ENCODE results near the gene PLA2G4F.
"Not testable (repeated sequence)": the region's sequence is repeated elsewhere in the genome, so short reads cannot be mapped to it uniquely, and the experiment has no call there.

PLA2G4F gene

GRCh38 chr15:42094512-42094963 lies 61.9 kb downstream of the PLA2G4F start, which contains the start of gene PLA2G4D:
PLA2G4D (minus strand) TSS chr15:42094562; CDS start chr15:42094459, 103 bp downstream.
- H3K27ac ChIP-seq (replicated peaks) = no peak within 1 kb of the TSS
- no peak for DNase-seq (ENCODE audit: low read depth in 1 of 2, low spot score in 1 of 2)
- H3K27me3 ChIP-seq (ENCODE audit: insufficient read depth, poor library complexity, severe bottlenecking) = no peaks in the 10 kb centered on the region
- TF ChIP-seq GABPA (IDR thresholded peaks at IDR 0.05; ENCODE audit: low read depth) (no peak), SPI1 (IDR thresholded peaks at IDR 0.05; ENCODE audit: borderline replicate concordance, low read depth) (no peak), REST (IDR thresholded peaks at IDR 0.05; ENCODE audit: insufficient replicate concordance, low read depth) (no peak)
- H3K4me3 ChIP-seq (replicated peaks; ENCODE audit: insufficient read depth, low read length) = no peak within 1 kb of the TSS

GRCh38 chr15:42093966-42094365 lies 62.5 kb downstream of the PLA2G4F start:
- DNase-seq (ENCODE audit: low read depth in 1 of 2, low spot score in 1 of 2) = no peak
- H3K27me3 ChIP-seq (ENCODE audit: insufficient read depth, poor library complexity, severe bottlenecking) = no peaks in the 10 kb centered on the region
- H3K4me3 ChIP-seq (replicated peaks; ENCODE audit: insufficient read depth, low read length) = no peak overlapping the region
- TF ChIP-seq REST (IDR thresholded peaks at IDR 0.05; ENCODE audit: insufficient replicate concordance, low read depth) (no peak), POLR2AphosphoS5 (IDR thresholded peaks at IDR 0.05; ENCODE audit: low read depth) (no peak), CTCF (IDR thresholded peaks at IDR 0.05; ENCODE audit: insufficient read depth, low read length) (no peak), GABPA (IDR thresholded peaks at IDR 0.05; ENCODE audit: low read depth) (no peak), SPI1 (IDR thresholded peaks at IDR 0.05; ENCODE audit: borderline replicate concordance, low read depth) (no peak)
- H3K27ac ChIP-seq (replicated peaks) = no peak overlapping the region

DNA sequence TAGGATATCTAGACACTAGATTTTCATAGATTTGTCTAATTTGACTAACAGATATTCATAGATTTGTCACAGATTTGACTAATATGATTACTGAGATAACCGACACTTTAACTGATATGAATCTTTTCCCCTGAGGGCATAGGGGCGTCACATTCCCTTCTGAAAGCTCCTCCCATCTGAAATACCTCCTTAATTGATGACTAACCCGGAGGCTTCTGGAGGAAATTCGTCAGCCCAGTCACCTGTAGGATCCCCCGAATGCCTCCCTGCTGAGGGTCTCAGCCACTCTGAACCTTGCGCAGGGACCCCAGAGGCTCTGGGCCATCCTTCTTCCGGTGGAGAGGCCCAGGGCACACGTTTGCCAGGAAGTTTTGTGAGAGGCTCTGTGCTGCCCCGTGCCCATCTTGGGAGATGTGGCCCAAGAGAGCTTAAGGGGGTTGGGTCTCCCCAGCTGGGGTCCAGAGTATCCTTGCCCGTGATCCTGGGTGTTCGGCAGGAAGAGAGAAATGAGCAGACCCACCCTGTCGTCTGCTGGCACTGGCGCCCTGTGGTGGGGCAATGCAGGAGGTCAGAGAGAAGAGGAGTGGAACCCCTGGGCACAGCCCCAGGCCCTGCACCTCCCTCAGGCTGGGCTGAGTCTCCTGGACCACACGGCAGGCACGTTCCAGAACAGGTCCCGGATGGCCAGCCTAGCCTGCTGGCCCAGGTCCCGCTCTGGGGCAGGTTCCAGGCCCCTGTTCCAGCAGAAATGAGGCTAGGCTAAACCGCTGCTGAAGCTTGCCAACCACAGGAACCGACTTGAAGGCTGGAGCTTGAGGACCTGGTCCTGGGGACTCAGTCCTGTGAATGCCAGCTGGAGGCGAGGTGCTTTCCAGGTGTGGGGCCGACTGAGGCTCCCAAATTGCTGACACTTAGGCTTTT lies 63.8 kb downstream of the PLA2G4F start:
- Histone ChIP-seq H3K27ac (replicated peaks) (no peak overlapping the region), H3K4me3 (replicated peaks; ENCODE audit: insufficient read depth, low read length) (no peak overlapping the region), H3K27me3 (ENCODE audit: insufficient read depth, poor library complexity, severe bottlenecking) (no peaks in the 10 kb centered on the region)
- TF ChIP-seq SPI1 (IDR thresholded peaks at IDR 0.05; ENCODE audit: borderline replicate concordance, low read depth) = no peak
- no peak for TF ChIP-seq POLR2AphosphoS5 (IDR thresholded peaks at IDR 0.05; ENCODE audit: low read depth)
- no peak for TF ChIP-seq REST (IDR thresholded peaks at IDR 0.05; ENCODE audit: insufficient replicate concordance, low read depth)
- no peak for TF ChIP-seq GABPA (IDR thresholded peaks at IDR 0.05; ENCODE audit: low read depth)
- no peak for TF ChIP-seq CTCF (IDR thresholded peaks at IDR 0.05; ENCODE audit: insufficient read depth, low read length)
- DNase-seq (ENCODE audit: low read depth in 1 of 2, low spot score in 1 of 2) = no peak

DNA sequence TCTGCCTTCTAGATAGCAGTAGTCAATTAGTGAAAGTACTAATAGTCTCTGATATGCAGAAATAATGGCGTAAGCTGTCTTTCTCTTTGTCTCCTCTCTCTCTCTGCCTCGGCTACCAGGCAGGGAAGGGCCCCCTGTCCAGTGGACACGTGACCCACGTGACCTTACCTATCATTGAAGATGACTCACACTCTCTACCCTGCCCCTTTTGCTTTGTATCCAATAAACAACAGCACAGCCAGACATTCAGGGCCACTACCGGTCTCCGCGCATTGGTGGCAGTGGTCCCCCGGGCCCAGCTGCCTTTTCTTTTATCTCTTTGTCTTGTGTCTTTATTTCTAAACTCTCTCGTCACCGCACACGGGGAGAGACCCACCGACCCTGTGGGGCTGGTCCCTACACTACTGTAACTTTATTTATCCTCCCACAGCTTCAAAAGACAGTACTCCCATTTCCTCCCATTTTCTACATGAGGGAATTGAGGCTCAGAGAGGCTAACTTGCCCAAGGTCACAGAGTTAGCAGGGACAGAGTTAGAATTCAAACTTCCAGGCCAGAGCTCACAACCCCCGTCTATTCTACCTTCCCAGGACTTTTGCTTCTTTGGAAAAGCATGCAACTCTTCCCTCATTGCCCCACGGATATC lies 64.6 kb downstream of the PLA2G4F start:
- not testable (repeated sequence) for DNase-seq (ENCODE audit: low read depth in 1 of 2, low spot score in 1 of 2); H3K27me3 ChIP-seq (ENCODE audit: insufficient read depth, poor library complexity, severe bottlenecking); H3K27ac ChIP-seq (replicated peaks); H3K4me3 ChIP-seq (replicated peaks; ENCODE audit: insufficient read depth, low read length)

All from HL-60 (cell line).